ENCODE results near the gene NADSYN1. TPM values are rescaled to one million over a fixed set of nuclear protein-coding genes. Genes with fewer than 3 reads are reported as not detected.

Gene NADSYN1
- total RNA-seq, 4 donors from 2014 or later, result 144 to 271 (median 195) TPM

GRCh38 chr11:71498091-71498490, 45.1 kb downstream of the NADSYN1 start:
- peaks cover 0 to 79% (median 35%) of the 10 kb centered on the region in 4 donors for H3K36me3 ChIP-seq
- intact Hi-C loops (cut with DNase I; ENCODE audit: low total_unique reads), result no loop called here
- H3K27me3 ChIP-seq, result no peaks in the 10 kb centered on the region
- 97 to 100% methylated on average over 4 to 19 of the region's 19 CpGs for WGBS, 2 donors (ENCODE audit: low coverage in 1 of 2)
- H3K4me1 ChIP-seq, result no peaks in the 10 kb centered on the region
- no peak overlapping the region for H3K4me3 ChIP-seq
- no peaks in the 10 kb centered on the region for H3K9me3 ChIP-seq
- H3K27ac ChIP-seq, result no peak overlapping the region
- DNase-seq, result no peak
- TF ChIP-seq, protein P1, sequence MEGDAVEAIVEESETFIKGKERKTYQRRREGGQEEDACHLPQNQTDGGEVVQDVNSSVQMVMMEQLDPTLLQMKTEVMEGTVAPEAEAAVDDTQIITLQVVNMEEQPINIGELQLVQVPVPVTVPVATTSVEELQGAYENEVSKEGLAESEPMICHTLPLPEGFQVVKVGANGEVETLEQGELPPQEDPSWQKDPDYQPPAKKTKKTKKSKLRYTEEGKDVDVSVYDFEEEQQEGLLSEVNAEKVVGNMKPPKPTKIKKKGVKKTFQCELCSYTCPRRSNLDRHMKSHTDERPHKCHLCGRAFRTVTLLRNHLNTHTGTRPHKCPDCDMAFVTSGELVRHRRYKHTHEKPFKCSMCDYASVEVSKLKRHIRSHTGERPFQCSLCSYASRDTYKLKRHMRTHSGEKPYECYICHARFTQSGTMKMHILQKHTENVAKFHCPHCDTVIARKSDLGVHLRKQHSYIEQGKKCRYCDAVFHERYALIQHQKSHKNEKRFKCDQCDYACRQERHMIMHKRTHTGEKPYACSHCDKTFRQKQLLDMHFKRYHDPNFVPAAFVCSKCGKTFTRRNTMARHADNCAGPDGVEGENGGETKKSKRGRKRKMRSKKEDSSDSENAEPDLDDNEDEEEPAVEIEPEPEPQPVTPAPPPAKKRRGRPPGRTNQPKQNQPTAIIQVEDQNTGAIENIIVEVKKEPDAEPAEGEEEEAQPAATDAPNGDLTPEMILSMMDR (IDR thresholded peaks at IDR 0.05), result no peak
- no peak for TF ChIP-seq POLR2AphosphoS5 (IDR thresholded peaks at IDR 0.05)
- TF ChIP-seq POLR2A (IDR thresholded peaks at IDR 0.05), result no peak
- TF ChIP-seq EP300 (IDR thresholded peaks at IDR 0.05; ENCODE audit: low read depth), result no peak
- in situ Hi-C loops (cut with MboI; ENCODE audit: low pct_ligation_motif_present in 1 of 4, low pct_unique_long_range_greater_than_20kb in 1 of 4, low sequenced_read_pairs in 3 of 4), result no loop called here

DNA sequence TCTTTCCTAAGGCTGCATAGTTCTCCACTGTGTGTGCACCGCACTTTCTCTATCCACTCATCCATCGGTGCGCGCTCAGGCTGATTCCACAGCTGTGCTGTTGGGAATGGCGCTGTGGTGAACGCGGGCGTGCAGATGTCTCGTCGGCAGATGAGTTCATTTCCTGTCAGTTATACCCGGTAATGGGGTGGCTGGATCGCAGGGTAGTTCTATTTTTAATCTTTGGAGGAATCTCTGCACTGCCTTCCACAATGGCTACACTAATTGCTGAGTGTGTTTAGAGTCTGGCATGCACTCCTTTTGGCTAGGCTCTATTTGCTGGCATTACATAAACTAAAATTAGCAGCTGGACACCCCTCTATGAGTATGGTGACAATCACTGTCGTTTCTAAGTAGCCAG, 46.1 kb downstream of the NADSYN1 start:
- in situ Hi-C loops (cut with MboI; ENCODE audit: low pct_ligation_motif_present in 1 of 4, low pct_unique_long_range_greater_than_20kb in 1 of 4, low sequenced_read_pairs in 3 of 4) (no loop called here), intact Hi-C loops (cut with DNase I; ENCODE audit: low total_unique reads) (no loop called here)
- no peaks in the 10 kb centered on the region for H3K27me3 ChIP-seq
- TF ChIP-seq, protein P1 (IDR thresholded peaks at IDR 0.05), result no peak
- TF ChIP-seq POLR2A (IDR thresholded peaks at IDR 0.05) (no peak), POLR2AphosphoS5 (IDR thresholded peaks at IDR 0.05) (no peak), EP300 (IDR thresholded peaks at IDR 0.05; ENCODE audit: low read depth) (no peak)
- H3K4me1 ChIP-seq, result no peaks in the 10 kb centered on the region
- 90% methylated on average over 6 to 13 of the region's 13 CpGs for WGBS, 2 donors (ENCODE audit: low coverage in 1 of 2)
- no peak for DNase-seq
- H3K9me3 ChIP-seq, result no peaks in the 10 kb centered on the region
- H3K36me3 ChIP-seq, result peaks cover 0 to 71% (median 30%) of the 10 kb centered on the region in 4 donors
- H3K27ac ChIP-seq, result no peak overlapping the region
- H3K4me3 ChIP-seq, result no peak overlapping the region

- intact Hi-C loops (cut with DNase I; ENCODE audit: low total_unique reads) (no loop called here), in situ Hi-C loops (cut with MboI; ENCODE audit: low pct_ligation_motif_present in 1 of 4, low pct_unique_long_range_greater_than_20kb in 1 of 4, low sequenced_read_pairs in 3 of 4) (no loop called here)
- Histone ChIP-seq H3K4me3 (no peak overlapping the region), H3K27ac (no peak overlapping the region), H3K4me1 (no peaks in the 10 kb centered on the region), H3K27me3 (no peaks in the 10 kb centered on the region), H3K36me3 (peaks cover 0 to 66% (median 32%) of the 10 kb centered on the region in 4 donors), H3K9me3 (no peaks in the 10 kb centered on the region)
- TF ChIP-seq EP300 (IDR thresholded peaks at IDR 0.05; ENCODE audit: low read depth) (no peak), POLR2AphosphoS5 (IDR thresholded peaks at IDR 0.05) (no peak), POLR2A (IDR thresholded peaks at IDR 0.05) (no peak)
- TF ChIP-seq, protein P1 (IDR thresholded peaks at IDR 0.05), result no peak
- no peak for DNase-seq
- 80 to 90% methylated on average over 1 to 6 of the region's 6 CpGs for WGBS, 2 donors (ENCODE audit: low coverage in 1 of 2)
Observed at GRCh38 chr11:71499546-71499945, 46.5 kb downstream of the NADSYN1 start.

DNA sequence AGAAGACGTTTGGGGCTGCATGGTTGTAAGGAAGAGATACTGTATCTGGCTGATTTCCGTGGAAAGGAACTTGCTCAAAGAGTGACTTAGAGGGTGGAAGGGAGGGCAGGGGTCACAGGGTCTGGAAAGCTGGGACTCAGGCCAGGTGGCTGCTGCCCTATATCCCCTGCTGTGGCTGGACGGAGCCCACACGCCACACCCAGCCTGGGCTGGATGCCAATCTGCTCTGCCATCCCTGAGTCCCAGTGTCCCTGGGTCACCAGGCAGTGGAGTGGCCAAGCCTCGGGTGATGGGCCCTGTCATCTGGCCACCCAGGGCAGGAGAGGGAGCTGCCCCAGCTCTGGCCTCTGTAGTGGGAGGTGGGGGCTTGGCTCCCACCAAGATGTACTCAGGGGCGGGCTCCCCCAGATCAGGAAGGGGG, 47.6 kb downstream of the NADSYN1 start:
- H3K36me3 ChIP-seq, result peaks cover 0 to 62% (median 28%) of the 10 kb centered on the region in 4 donors

More for the DNA sequence above, 47.6 kb downstream of the NADSYN1 start:
- intact Hi-C loops (cut with DNase I; ENCODE audit: low total_unique reads) (no loop called here), in situ Hi-C loops (cut with MboI; ENCODE audit: low pct_ligation_motif_present in 1 of 4, low pct_unique_long_range_greater_than_20kb in 1 of 4, low sequenced_read_pairs in 3 of 4) (no loop called here)
- Histone ChIP-seq H3K4me3 (no peak overlapping the region), H3K4me1 (no peaks in the 10 kb centered on the region), H3K27ac (no peak overlapping the region), H3K27me3 (no peaks in the 10 kb centered on the region), H3K9me3 (no peaks in the 10 kb centered on the region)
- DNase-seq, result no peak
- WGBS, 2 donors (ENCODE audit: low coverage in 1 of 2), result 77% methylated on average over 6 of the region's 6 CpGs; no CpG with 5 or more reads in 1 of the 2 donors
- TF ChIP-seq EP300 (IDR thresholded peaks at IDR 0.05; ENCODE audit: low read depth) (no peak), POLR2AphosphoS5 (IDR thresholded peaks at IDR 0.05) (no peak)
- TF ChIP-seq, protein P1 (IDR thresholded peaks at IDR 0.05), result no peak

All from transverse colon (tissue), 4 donors.